ENCODE measurements around the gene SEMA4D.

SEMA4D gene

GRCh38 chr9:89493181-89493580 lies 4.7 kb downstream of the SEMA4D start:
- TF ChIP-seq, protein P1, sequence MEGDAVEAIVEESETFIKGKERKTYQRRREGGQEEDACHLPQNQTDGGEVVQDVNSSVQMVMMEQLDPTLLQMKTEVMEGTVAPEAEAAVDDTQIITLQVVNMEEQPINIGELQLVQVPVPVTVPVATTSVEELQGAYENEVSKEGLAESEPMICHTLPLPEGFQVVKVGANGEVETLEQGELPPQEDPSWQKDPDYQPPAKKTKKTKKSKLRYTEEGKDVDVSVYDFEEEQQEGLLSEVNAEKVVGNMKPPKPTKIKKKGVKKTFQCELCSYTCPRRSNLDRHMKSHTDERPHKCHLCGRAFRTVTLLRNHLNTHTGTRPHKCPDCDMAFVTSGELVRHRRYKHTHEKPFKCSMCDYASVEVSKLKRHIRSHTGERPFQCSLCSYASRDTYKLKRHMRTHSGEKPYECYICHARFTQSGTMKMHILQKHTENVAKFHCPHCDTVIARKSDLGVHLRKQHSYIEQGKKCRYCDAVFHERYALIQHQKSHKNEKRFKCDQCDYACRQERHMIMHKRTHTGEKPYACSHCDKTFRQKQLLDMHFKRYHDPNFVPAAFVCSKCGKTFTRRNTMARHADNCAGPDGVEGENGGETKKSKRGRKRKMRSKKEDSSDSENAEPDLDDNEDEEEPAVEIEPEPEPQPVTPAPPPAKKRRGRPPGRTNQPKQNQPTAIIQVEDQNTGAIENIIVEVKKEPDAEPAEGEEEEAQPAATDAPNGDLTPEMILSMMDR (IDR thresholded peaks at IDR 0.05) = no peak

GRCh38 chr9:89492586-89492985 lies 5.3 kb downstream of the SEMA4D start:
- TF ChIP-seq, protein P1 (IDR thresholded peaks at IDR 0.05) = no peak

GRCh38 chr9:89491694-89492093 lies 6.2 kb downstream of the SEMA4D start:
- TF ChIP-seq, protein P1 (IDR thresholded peaks at IDR 0.05) = no peak

DNA sequence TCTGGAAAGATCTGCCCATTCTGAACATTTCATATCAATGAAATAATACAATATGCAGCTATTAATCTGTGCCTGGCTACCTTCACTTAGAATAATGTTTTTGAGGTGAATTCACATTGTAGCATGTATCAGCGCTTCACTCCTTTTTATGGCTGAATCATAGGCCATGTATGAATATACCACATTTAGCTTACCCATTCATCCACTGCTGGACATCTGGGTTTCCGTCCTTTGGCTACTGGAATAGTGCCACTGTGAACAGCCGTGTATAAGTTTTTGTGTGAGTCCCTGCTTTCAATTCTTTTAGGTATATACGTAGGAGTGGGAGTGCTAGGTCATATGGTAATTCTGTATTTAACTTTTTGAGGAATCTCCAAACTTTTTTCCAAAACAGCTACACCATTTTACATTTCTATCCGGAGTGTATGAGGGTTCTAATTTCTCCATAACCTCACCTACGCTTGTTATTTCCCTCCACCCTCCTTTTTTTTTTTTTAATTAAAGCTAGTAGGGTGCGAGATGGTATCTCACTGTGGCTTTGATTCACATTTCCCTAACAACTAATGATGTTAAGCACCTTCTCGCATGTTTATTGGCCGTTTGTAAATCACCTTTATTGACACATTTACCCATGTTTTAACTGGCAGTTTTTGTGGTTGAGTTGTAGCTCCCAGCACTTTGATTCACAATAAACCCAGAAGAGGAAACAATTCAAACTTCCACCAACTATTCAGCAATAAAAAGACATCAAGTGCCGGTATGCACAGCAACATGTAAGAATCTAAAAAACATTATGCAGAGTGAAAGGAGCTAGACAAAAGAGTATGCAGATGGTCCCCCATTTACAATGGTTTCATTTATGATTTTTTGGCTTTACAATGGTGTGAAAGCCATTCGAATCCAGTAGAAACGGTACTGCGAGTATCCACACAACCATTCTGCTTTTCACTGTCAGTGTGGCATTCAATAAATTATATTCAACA lies 8.1 kb downstream of the SEMA4D start:
- TF ChIP-seq, protein P1 (IDR thresholded peaks at IDR 0.05) = no peak

DNA sequence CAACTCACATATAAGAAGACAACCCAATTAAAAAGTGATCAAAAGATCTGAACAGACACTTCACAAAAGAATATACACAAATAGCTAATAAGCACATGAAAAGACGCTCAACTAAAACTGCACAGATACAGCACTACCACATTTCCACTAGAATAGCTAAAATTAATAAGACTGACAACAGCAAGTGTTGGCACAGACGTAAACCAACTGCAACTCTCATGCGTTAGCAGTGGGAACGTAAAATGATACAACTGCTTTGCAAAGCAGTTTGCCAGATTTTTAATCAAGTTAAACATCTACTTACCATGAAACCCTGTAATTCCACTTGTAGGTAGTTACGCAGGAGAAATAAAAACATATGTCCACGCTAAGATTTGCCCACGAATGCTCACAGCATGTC lies 9.0 kb downstream of the SEMA4D start:
- TF ChIP-seq, protein P1 (IDR thresholded peaks at IDR 0.05) = no peak

- TF ChIP-seq, protein P1 (IDR thresholded peaks at IDR 0.05) = no peak
Measured at GRCh38 chr9:89488131-89488530, 9.8 kb downstream of the SEMA4D start.

- TF ChIP-seq, protein P1 (IDR thresholded peaks at IDR 0.05) = no peak
Measured at GRCh38 chr9:89486681-89487080, 11.2 kb downstream of the SEMA4D start.
